Measurements from ENCODE around the gene MLH1.

DNA sequence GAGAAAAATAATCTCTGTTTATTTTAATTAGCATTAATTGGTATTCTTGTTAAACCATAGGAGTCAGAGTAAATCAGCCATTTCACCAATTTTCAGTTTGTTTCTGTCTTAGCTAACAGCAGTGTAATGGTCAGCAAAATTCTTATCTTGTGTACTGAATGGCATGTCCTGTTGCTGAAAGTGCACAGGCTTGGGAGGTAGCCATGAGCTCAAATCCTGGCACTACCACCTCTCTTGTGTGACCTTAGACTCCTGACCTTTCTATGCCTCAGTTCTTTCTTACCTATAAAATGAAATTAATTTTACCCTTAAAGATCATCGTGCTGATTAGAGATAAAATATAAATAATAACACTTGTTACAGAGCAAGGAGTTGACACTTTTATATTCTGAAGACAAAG lies 35.8 kb downstream of the MLH1 start:
- TF ChIP-seq, protein P1, sequence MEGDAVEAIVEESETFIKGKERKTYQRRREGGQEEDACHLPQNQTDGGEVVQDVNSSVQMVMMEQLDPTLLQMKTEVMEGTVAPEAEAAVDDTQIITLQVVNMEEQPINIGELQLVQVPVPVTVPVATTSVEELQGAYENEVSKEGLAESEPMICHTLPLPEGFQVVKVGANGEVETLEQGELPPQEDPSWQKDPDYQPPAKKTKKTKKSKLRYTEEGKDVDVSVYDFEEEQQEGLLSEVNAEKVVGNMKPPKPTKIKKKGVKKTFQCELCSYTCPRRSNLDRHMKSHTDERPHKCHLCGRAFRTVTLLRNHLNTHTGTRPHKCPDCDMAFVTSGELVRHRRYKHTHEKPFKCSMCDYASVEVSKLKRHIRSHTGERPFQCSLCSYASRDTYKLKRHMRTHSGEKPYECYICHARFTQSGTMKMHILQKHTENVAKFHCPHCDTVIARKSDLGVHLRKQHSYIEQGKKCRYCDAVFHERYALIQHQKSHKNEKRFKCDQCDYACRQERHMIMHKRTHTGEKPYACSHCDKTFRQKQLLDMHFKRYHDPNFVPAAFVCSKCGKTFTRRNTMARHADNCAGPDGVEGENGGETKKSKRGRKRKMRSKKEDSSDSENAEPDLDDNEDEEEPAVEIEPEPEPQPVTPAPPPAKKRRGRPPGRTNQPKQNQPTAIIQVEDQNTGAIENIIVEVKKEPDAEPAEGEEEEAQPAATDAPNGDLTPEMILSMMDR (IDR thresholded peaks at IDR 0.05) = no peak
- TF ChIP-seq, protein P2, sequence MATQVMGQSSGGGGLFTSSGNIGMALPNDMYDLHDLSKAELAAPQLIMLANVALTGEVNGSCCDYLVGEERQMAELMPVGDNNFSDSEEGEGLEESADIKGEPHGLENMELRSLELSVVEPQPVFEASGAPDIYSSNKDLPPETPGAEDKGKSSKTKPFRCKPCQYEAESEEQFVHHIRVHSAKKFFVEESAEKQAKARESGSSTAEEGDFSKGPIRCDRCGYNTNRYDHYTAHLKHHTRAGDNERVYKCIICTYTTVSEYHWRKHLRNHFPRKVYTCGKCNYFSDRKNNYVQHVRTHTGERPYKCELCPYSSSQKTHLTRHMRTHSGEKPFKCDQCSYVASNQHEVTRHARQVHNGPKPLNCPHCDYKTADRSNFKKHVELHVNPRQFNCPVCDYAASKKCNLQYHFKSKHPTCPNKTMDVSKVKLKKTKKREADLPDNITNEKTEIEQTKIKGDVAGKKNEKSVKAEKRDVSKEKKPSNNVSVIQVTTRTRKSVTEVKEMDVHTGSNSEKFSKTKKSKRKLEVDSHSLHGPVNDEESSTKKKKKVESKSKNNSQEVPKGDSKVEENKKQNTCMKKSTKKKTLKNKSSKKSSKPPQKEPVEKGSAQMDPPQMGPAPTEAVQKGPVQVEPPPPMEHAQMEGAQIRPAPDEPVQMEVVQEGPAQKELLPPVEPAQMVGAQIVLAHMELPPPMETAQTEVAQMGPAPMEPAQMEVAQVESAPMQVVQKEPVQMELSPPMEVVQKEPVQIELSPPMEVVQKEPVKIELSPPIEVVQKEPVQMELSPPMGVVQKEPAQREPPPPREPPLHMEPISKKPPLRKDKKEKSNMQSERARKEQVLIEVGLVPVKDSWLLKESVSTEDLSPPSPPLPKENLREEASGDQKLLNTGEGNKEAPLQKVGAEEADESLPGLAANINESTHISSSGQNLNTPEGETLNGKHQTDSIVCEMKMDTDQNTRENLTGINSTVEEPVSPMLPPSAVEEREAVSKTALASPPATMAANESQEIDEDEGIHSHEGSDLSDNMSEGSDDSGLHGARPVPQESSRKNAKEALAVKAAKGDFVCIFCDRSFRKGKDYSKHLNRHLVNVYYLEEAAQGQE (IDR thresholded peaks at IDR 0.05; ENCODE audit: insufficient read depth in 1 of 2, low read depth in 2 of 2, low read length in 1 of 2) = no peak
- TF ChIP-seq POLR2AphosphoS5 (IDR thresholded peaks at IDR 0.05; ENCODE audit: low read depth, low read length) = no peak
